Activated T-cell treated with anti-CD3 and anti-CD28 coated beads, Interleukin-2, amount 50 U/mL, for 72 hours (primary cell): ENCODE measurements around the gene SMCO4. TPM values are rescaled to one million over a fixed set of nuclear protein-coding genes. Genes with fewer than 3 reads are reported as not detected.

Source experiments
- ATAC-seq, 2 donors: fragments of 150-1000 bp; cut with Tn5 transposase; replicated peaks in 1 of 2; 2 replicates each; pipeline ENCODE4 v1.10.0; 2021; ENCODE audit warnings: moderate library complexity in 2 of 2, mild to moderate bottlenecking in 1 of 2
- DNase-seq, 2 donors: peaks; one replicate each; pipeline ENCODE4 v3.0.0; 2021 to 2022; ENCODE audit warnings: mixed read lengths in 1 of 2
- H3K27ac Mint-ChIP-seq: one replicate; pipeline ENCODE4 v1.8.0; 2022; ENCODE audit warnings: mild to moderate bottlenecking, moderate library complexity, mixed read lengths
- H3K27me3 Mint-ChIP-seq: one replicate; pipeline ENCODE4 v1.8.0; 2022; ENCODE audit warnings: low read depth, mixed read lengths
- H3K36me3 Mint-ChIP-seq, 2 donors: one replicate each; pipeline ENCODE4 v1.8.0; 2022; ENCODE audit warnings: mixed read lengths in 2 of 2, mild to moderate bottlenecking in 1 of 2; ENCODE audit not compliant: insufficient read depth in 2 of 2
- H3K4me1 Mint-ChIP-seq: one replicate; pipeline ENCODE4 v1.8.0; 2022; ENCODE audit warnings: low read depth, mixed read lengths
- H3K4me3 Mint-ChIP-seq, 2 donors: one replicate each; pipeline ENCODE4 v1.8.0; 2022; ENCODE audit warnings: mild to moderate bottlenecking in 2 of 2, mixed read lengths in 2 of 2, moderate library complexity in 2 of 2
- H3K9me3 Mint-ChIP-seq, 2 donors: one replicate each; pipeline ENCODE4 v1.8.0; 2022; ENCODE audit warnings: mixed read lengths in 2 of 2
- total RNA-seq, 2 donors: library from RNA; stranded (reverse); gene quantifications; one replicate each; pipeline ENCODE4 v1.2.3, GENCODE V29; 2022

SMCO4 gene
- total RNA-seq, 2 donors from 2014 or later = 28.4 to 36.1 TPM

DNA sequence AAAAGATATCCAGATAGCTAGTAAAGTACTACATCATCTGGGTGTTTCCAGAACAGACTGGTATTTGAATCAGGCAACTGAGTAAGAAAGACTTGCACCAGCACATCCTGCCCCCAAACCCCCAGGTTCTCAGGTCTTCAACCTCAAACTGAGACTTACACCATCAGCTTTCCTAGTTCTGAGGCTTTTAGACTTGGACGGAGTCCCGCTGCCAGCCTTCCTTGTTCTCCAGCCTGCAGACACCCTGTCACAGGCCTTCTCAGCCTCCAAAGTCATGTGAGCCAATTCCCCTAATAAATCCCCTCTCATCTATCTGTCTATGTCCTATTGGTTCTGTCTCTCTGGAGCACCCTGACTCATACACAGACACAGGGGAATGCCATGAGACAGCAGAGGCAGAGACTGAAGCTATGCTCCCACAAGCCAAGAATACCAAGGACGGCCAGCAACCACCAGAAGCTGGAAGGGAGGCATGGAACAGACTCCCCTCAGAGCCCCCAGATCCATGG is 10.9 kb downstream of the SMCO4 start:
- H3K27me3 Mint-ChIP-seq = no peaks in the 10 kb centered on the region
- peak overlapping the region; percentile 3 for H3K27ac Mint-ChIP-seq
- peak overlapping the region; percentile 3 to 50 for H3K4me3 Mint-ChIP-seq
- H3K9me3 Mint-ChIP-seq = no peaks in the 10 kb centered on the region
- DNase-seq (peak; percentile 36 to 43), ATAC-seq (peak; percentile 82 to 83)
- H3K4me1 Mint-ChIP-seq = peaks cover 69% of the 10 kb centered on the region
- H3K36me3 Mint-ChIP-seq = no peaks in the 10 kb centered on the region

DNA sequence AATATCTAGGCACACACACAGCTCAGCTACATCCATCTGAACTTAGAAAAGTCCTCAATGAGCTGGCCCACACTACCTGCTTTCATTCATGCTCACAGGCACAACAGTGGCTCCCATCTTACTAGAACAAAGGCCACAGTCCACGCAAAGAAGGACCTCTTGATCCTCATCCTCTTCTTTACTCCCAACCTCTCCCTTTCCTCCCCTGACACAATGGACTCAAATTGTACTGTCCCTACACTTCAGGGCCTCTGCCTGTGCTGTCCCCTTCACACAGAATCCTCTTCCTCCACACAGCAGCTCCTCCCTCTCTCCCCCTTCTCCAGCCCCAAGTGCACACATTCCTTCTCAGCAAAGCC is 12.7 kb downstream of the SMCO4 start:
- H3K4me3 Mint-ChIP-seq = peak overlapping the region; percentile 28 to 37
- peak overlapping the region; percentile 30 for H3K27ac Mint-ChIP-seq
- H3K36me3 Mint-ChIP-seq = no peaks in the 10 kb centered on the region
- DNase-seq = no peak
- no peaks in the 10 kb centered on the region for H3K27me3 Mint-ChIP-seq
- no peaks in the 10 kb centered on the region for H3K9me3 Mint-ChIP-seq
- no peak for ATAC-seq
- peaks cover 67% of the 10 kb centered on the region for H3K4me1 Mint-ChIP-seq

DNA sequence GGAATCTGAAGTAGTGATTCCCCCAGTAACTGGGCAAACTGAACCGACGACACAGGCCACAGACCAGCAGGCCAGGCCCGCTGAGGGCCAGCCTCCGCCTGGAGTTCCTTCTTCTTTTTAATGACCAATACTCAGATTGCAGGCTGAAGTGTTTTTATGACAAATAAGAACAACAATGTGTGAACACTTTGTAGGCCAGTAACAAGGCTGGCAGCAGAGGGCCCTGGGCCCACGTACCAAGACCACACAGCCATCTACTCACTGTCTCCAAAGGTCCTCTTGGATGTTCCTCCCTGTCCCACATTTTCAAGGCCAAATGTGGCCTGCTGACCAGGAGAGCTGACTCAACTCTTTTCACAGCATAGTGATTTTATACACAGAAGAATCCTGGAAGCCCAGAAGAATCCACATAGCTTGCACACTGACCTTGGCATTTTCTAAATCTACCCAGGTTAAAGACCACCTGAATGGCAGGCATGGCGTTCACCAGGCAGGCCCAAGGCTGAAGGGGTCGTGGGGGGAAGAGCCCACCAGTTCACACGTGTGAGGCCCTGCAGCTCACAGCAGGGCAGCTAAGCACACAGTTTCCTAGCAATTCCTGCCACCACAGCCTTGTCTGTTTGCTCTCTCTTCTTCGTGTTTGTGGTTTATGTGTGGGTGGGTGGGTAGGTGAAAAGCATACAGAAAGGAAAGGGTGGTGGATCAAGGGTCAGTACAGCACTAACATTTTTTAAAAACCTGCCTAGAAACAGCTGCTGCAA is 13.3 kb downstream of the SMCO4 start:
- H3K36me3 Mint-ChIP-seq = no peaks in the 10 kb centered on the region
- H3K27ac Mint-ChIP-seq = no peak overlapping the region
- H3K4me1 Mint-ChIP-seq = peaks cover 67% of the 10 kb centered on the region
- H3K4me3 Mint-ChIP-seq = peak overlapping the region; percentile 28 to 37
- H3K9me3 Mint-ChIP-seq = no peaks in the 10 kb centered on the region
- H3K27me3 Mint-ChIP-seq = no peaks in the 10 kb centered on the region
- ATAC-seq (peak; percentile 42 to 54), DNase-seq (peak in 1 of 2 donors; percentile 25)

DNA sequence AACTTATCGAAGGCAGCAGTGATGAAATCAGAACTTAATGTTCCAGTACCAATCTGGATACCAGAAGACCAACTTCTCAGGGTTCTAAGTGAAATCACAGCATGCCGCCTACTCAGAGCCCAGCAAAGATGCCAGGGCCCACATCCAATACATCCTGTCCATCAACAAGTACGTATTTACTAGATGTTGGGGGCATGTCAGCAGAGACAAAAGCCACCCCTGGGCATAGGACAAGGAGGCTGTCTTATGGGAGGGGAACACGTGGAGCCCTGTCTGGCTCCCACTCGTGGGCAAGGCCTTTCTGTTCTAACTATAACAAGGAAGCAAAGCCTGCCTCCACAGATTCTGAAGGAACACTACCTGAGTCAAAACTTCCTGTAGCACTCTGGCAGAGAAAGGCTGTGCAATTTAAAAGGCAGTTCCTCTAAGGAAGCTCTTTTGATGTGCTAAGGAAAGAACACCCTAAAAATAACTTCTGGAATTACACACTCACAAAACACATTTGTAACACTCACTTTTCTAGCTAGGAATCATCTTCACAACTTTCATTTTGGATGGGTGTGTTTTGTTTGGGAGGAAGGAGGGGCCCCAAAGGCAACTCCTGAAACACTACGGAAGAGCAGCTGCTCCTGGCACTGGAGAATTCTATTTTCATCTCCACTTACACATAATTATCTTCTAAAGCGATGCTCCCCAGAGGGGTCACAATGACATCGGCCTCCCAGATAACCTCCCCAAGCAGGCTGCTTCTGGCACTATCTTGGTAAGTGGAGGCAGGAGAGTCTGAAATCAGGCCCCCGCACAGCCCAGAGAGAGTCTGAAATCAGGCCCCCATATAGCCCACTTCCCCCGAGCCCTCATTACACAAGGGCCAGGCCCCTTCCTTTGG is 14.2 kb downstream of the SMCO4 start:
- H3K27me3 Mint-ChIP-seq = no peaks in the 10 kb centered on the region
- H3K27ac Mint-ChIP-seq = peak overlapping the region; percentile 44
- DNase-seq = no peak
- peak overlapping the region in 1 of 2 donors; percentile 39 for H3K4me3 Mint-ChIP-seq
- no peaks in the 10 kb centered on the region for H3K36me3 Mint-ChIP-seq
- H3K4me1 Mint-ChIP-seq = peaks cover 76% of the 10 kb centered on the region
- no peak for ATAC-seq
- H3K9me3 Mint-ChIP-seq = no peaks in the 10 kb centered on the region

DNA sequence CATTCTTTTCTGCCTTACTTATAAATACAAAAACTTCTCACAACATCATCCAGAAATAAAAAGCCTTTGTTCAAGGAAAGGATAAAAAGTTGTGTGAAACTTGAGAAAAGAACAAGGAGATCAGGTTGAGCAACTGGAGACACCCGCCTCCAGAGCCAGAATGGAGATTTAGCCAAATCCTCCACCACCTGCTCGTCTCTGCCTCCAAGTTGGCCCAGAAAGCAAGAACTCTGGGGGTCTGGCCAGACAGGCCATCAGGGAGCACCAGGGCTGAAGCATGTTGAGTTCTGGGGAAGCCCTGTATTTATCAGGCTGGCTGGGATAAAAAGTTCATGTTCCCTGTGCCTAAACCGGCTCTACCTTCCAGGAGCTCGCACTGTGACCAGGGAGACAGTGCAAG is 14.9 kb downstream of the SMCO4 start:
- H3K36me3 Mint-ChIP-seq = no peaks in the 10 kb centered on the region
- H3K27ac Mint-ChIP-seq = no peak overlapping the region
- no peaks in the 10 kb centered on the region for H3K9me3 Mint-ChIP-seq
- H3K4me3 Mint-ChIP-seq = peak overlapping the region in 1 of 2 donors; percentile 39
- H3K4me1 Mint-ChIP-seq = peaks cover 76% of the 10 kb centered on the region
- ATAC-seq = no peak
- no peaks in the 10 kb centered on the region for H3K27me3 Mint-ChIP-seq
- DNase-seq = no peak

DNA sequence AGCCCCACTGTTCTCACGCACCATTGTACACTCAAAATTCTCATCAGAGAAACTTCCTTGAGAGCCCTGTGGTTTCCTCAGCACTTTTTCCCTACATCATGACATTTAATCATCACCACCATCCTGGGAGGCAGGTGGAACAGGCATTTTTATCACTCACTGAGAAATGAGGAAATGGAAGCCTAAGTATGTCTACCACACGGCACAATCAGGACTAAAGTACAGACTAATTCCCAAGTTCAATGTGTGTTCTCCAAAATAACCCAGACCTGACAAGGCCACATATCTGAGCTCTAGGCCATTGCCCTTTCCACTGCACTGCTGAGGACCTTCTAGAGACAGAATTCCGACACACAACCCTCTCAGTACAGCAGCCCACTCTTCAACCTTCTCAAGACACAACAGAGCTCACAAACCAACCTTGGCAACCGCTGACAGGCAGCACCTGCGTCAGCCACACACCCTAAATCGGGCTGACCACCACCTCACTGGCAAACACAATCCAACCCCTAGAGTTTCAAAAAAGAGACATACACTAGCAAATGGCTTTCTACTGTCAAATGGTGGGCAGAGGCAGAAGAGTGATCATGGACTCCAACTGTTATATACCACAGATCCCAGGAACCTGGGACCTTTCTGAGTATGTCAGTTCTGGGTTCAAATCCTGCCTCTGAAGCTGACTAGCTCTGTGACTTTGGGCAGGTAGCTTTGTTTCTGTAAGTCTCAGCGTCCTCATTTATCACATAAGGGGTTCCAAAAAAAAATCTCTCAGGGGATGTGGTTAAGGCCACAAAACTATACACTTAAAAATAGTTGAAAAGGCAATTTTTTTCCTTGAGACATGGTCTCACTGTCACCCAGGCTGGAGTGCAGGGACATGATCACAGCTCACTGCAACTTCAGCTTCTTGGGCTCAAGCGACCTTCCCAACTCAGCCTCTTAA is 16.3 kb downstream of the SMCO4 start:
- no peaks in the 10 kb centered on the region for H3K36me3 Mint-ChIP-seq
- H3K27me3 Mint-ChIP-seq = no peaks in the 10 kb centered on the region
- peaks cover 63% of the 10 kb centered on the region for H3K4me1 Mint-ChIP-seq
- H3K9me3 Mint-ChIP-seq = no peaks in the 10 kb centered on the region
- H3K4me3 Mint-ChIP-seq = peak overlapping the region in 1 of 2 donors; percentile 3
- no peak overlapping the region for H3K27ac Mint-ChIP-seq
- ATAC-seq = no peak
- no peak for DNase-seq

DNA sequence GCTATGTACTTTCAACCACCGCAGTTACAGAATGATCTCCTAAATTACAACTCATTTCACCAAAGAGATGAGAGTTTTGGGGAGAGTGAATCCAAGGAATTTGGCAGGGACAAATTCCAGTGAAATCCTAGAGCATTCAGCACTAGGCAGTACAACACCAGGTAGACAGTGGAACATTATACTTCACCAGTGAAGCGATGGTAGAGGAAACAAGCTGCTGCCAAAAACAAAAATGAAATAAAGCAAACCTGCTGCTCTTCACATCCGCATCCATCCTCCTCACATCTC is 16.9 kb downstream of the SMCO4 start:
- Mint-ChIP-seq H3K27me3 (no peaks in the 10 kb centered on the region), H3K27ac (peak overlapping the region; percentile 96), H3K9me3 (no peaks in the 10 kb centered on the region), H3K4me3 (no peak overlapping the region), H3K36me3 (no peaks in the 10 kb centered on the region), H3K4me1 (peaks cover 63% of the 10 kb centered on the region)
- DNase-seq (no peak), ATAC-seq (no peak)

DNA sequence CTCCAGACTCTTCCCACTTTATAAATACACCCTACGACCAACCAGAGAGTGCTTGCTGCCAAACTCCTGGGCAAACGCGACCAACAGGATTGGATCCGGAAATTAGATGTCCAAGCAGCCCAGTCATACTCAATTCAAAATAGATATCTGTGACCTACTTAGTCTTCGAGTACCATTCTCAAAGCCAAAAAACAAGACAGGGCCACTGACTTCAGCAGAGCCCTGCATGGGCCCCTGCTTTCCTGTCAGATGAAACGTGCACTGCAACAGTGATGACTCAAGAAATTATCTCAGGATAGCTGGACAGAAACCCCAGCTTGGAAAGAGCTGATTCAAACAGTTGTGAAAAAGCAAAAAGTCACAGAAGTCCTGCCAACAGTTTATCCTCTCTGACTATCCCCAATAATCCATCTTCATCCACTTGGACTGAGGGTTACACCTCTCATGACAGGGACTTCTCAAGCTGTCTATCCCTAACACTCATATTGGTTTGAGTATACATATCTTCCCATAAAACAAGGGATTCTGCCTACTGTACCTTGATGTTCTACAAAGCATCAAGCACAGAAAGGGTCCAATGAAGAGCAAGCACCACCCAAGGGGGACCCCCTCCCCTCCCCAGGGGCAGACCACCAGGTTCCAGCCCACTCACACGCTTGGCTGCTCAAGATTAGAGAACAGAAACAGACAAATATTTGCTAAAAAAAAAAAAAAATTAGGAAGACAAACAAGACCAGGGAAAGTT is 17.4 kb downstream of the SMCO4 start:
- H3K4me1 Mint-ChIP-seq = peaks cover 63% of the 10 kb centered on the region
- DNase-seq (peak; percentile 13 to 36), ATAC-seq (peak; percentile 39 to 61)
- H3K27me3 Mint-ChIP-seq = no peaks in the 10 kb centered on the region
- no peaks in the 10 kb centered on the region for H3K9me3 Mint-ChIP-seq
- H3K4me3 Mint-ChIP-seq = peak overlapping the region; percentile 56 to 59
- H3K36me3 Mint-ChIP-seq = no peaks in the 10 kb centered on the region
- H3K27ac Mint-ChIP-seq = peak overlapping the region; percentile 96

DNA sequence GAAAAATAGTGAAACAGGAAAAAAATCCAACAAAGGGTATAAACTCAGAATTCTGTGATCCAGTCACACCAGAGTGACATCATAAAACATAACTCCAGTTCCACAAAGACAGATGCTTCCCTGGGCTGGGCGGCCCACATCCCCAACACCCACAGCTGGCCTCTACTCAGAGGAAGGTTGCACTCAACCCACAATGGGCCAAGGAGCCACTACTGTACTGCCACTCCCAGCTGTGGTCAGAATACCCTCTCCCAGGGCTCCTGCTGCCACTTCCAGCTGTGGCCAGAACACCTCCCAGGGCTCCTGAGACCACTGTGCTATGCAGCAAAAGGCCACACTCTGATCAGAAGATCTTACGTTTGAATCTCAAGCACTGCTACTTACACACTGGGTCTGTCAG is 18.3 kb downstream of the SMCO4 start:
- no peak overlapping the region for H3K27ac Mint-ChIP-seq
- peaks cover 57% of the 10 kb centered on the region for H3K4me1 Mint-ChIP-seq
- no peaks in the 10 kb centered on the region for H3K36me3 Mint-ChIP-seq
- DNase-seq = no peak
- H3K27me3 Mint-ChIP-seq = no peaks in the 10 kb centered on the region
- no peaks in the 10 kb centered on the region for H3K9me3 Mint-ChIP-seq
- H3K4me3 Mint-ChIP-seq = peak overlapping the region in 1 of 2 donors; percentile 49
- no peak for ATAC-seq

DNA sequence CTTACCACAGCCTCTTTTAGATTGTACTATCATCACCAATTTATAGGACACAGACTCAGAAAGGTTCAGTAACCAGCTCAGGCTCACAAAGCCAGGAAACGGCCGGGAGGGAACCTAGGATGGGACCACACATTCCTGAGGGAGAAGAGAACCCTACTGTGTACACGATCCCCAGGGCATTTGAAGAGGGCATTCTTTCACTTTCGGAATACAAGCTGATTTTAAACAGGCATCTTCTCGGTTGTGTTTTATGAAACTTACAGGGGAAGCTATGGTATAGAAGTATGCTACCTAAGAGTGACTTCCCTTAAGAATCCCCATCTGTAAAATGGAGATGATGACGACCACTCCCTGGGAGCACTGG is 19.0 kb downstream of the SMCO4 start:
- Mint-ChIP-seq H3K27ac (peak overlapping the region; percentile 14), H3K9me3 (no peaks in the 10 kb centered on the region), H3K4me3 (peak overlapping the region; percentile 40 to 53), H3K4me1 (peaks cover 50% of the 10 kb centered on the region), H3K27me3 (no peaks in the 10 kb centered on the region), H3K36me3 (no peaks in the 10 kb centered on the region)
- ATAC-seq (no peak), DNase-seq (no peak)

DNA sequence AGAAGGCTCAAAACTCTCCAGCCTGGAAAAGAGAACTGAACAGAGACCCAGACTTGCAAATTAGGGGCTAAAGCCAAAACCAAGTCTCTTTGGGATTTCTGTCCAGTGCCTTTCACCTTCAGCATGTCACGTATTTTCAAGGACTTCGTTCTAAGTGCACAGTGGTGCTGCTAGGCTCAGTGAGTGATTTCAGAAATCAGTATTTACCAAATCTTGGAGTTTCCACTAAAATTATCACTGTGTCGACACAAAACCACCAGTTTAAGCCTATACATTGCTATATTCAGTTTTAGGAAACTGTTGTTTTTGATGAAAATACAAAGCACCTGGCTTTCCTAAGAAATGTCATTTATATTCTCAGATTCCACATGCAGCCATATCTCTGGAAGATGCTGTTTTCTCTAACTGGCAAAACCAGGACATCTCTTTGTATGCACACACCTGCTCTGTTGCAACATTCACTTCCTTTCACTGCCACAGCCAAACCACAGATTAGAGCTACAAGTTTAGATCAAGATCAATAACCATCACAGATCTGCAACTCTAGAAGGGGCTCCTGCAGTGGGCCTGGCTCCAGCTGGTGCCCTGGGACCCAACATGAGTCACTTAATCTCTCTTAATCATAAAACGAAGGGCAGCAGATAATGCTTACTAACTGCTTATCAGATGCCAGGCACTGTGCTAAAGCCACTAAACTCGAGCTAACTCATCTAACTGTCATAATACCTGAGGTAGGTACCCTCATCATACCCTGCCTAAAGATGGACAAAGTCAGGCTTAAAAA is 22.3 kb downstream of the SMCO4 start:
- Mint-ChIP-seq H3K27me3 (no peaks in the 10 kb centered on the region), H3K36me3 (no peaks in the 10 kb centered on the region), H3K4me3 (peak overlapping the region; percentile 11 to 29), H3K27ac (no peak overlapping the region), H3K4me1 (peaks cover 30% of the 10 kb centered on the region), H3K9me3 (no peaks in the 10 kb centered on the region)
- peak; percentile 70 to 82 for ATAC-seq
- peak in 1 of 2 donors; percentile 10 for DNase-seq

DNA sequence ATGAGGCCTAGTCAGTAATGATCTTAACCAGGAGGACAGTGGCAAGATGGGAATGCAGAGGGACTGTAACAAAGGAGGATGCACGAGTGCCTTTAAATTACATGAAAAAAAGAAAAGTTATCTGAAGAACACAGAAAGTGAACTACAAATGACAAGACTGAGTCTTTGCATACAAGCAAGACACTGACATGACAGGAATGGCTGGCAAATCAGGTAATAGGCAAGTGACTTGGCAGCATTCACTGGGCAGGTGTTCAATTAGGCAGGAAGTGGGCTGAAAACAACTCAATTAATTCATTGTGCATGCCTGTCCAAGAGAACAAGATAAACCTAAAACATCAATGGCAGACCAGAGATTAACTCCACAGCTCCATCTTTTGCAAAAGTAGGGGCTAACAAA is 24.0 kb downstream of the SMCO4 start:
- Mint-ChIP-seq H3K36me3 (no peaks in the 10 kb centered on the region), H3K4me1 (peaks cover 15% of the 10 kb centered on the region), H3K9me3 (no peaks in the 10 kb centered on the region), H3K4me3 (no peak overlapping the region), H3K27ac (no peak overlapping the region), H3K27me3 (no peaks in the 10 kb centered on the region)
- DNase-seq (no peak), ATAC-seq (no peak)
